NCI-H2107 (cell line): ENCODE measurements around the gene QSER1.
A peak's percentile ranks its signal among the peaks of the same experiment; 100 is the strongest.
"Not testable (repeated sequence)": the region's sequence is repeated elsewhere in the genome, so short reads cannot be mapped to it uniquely, and the experiment has no call there.

Experiments used
- DNase-seq: peaks from one replicate; lab custom pipeline; 2025; lab: John Stamatoyannopoulos, UW

The QSER1 gene

GRCh38 chr11:32892355-32893092 is at the start of gene QSER1:
TSS of gene QSER1 (plus strand) at chr11:32892811. CDS start at chr11:32893126, 315 bp downstream.
- DNase-seq: peak; percentile 44

GRCh38 chr11:32843544-32843943 is 49.1 kb upstream of the QSER1 start:
- no peak for DNase-seq

GRCh38 chr11:32847511-32847910 is 45.1 kb upstream of the QSER1 start:
- DNase-seq: no peak

GRCh38 chr11:32849761-32850160 is 42.9 kb upstream of the QSER1 start:
- no peak for DNase-seq

- DNase-seq: no peak
Measured at GRCh38 chr11:32851251-32851650, 41.4 kb upstream of the QSER1 start.

- no peak for DNase-seq
Measured at GRCh38 chr11:32852207-32852606, 40.4 kb upstream of the QSER1 start.

- no peak for DNase-seq
Measured at GRCh38 chr11:32855601-32856000, 37.0 kb upstream of the QSER1 start.

GRCh38 chr11:32858731-32859130 is 33.9 kb upstream of the QSER1 start:
- no peak for DNase-seq

- DNase-seq: no peak
Measured at GRCh38 chr11:32861850-32862577, 30.6 kb upstream of the QSER1 start.

GRCh38 chr11:32864555-32864954 is 28.1 kb upstream of the QSER1 start:
- no peak for DNase-seq

GRCh38 chr11:32868752-32869151 is 23.9 kb upstream of the QSER1 start:
- not testable (repeated sequence) for DNase-seq

GRCh38 chr11:32870676-32871075 is 21.9 kb upstream of the QSER1 start:
- DNase-seq: no peak

GRCh38 chr11:32874132-32874531 is 18.5 kb upstream of the QSER1 start:
- DNase-seq: no peak

- DNase-seq: no peak
Measured at GRCh38 chr11:32881286-32881685, 11.3 kb upstream of the QSER1 start.

- DNase-seq: no peak
Measured at GRCh38 chr11:32883421-32883820, 9.2 kb upstream of the QSER1 start.

GRCh38 chr11:32884023-32884422 is 8.6 kb upstream of the QSER1 start:
- DNase-seq: no peak

- DNase-seq: no peak
Measured at GRCh38 chr11:32884770-32885384, 7.7 kb upstream of the QSER1 start.

- no peak for DNase-seq
Measured at GRCh38 chr11:32885556-32885955, 7.1 kb upstream of the QSER1 start.

GRCh38 chr11:32886180-32886579 is 6.4 kb upstream of the QSER1 start:
- DNase-seq: no peak

GRCh38 chr11:32887707-32888383 is 4.8 kb upstream of the QSER1 start:
- not testable (repeated sequence) for DNase-seq

GRCh38 chr11:32888384-32888710 is 4.3 kb upstream of the QSER1 start:
- not testable (repeated sequence) for DNase-seq

GRCh38 chr11:32888805-32889204 is 3.8 kb upstream of the QSER1 start:
- DNase-seq: no peak
